Measurements from ENCODE around the gene NFIB. TPM values are rescaled to one million over a fixed set of nuclear protein-coding genes. Genes with fewer than 3 reads are reported as not detected.

The NFIB gene
- total and polyA plus RNA-seq, 10 of the 15 experiments (the other 5 are each of a cell fraction or from before 2014, with no cell fraction given): under 0.01 to 0.19 (median 0.05) TPM; not detected in 3

DNA sequence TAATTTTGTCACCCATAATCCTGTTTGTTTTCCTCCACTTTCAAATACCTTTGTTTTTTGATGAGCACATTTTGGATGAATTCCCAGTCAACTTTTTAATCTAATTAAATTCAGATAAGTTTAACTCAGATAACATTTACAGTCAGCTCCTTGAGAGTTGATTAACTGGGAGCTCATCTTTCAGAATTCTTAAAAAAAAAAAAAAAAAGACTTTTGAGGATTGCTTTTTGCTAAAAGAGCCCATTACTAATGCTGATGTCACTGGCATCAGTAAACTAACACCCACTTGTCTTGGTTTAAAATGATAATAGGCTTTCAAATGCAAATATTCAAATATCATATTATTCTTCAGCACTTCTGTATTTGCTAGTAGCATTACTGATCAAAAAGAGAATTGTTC is 47.1 kb upstream of the NFIB start:
- no TSS peak for BruUV-seq (replicated peaks)
- no peak for FAIRE-seq
- CTCF ChIA-PET: interaction anchor here (1.0 kb wide), 1 partner anchor 14 kb away, joined by 3 read pairs; no protein-coding TSS in a partner anchor

More for the DNA sequence above, 47.1 kb upstream of the NFIB start:
- Histone ChIP-seq H3K4me2 (ENCODE audit: control insufficient read depth, insufficient read depth) (no peak overlapping the region), H3K9ac (ENCODE audit: control insufficient read depth, insufficient read depth, low read length) (no peak overlapping the region), H3K4me3 (no peak overlapping the region), H3K4me1 (ENCODE audit: control insufficient read depth, insufficient read depth, low read length) (no peaks in the 10 kb centered on the region), H3K27me3 (replicated peaks in 1 of 2; ENCODE audit: control insufficient read depth in 2 of 2, insufficient read depth in 2 of 2, low read length in 1 of 2) (no peaks in the 10 kb centered on the region), H3K27ac (ENCODE audit: control insufficient read depth, insufficient read depth) (no peak overlapping the region), H2AFZ (ENCODE audit: control insufficient read depth, low read depth, low read length) (no peak overlapping the region), H3K79me2 (ENCODE audit: control insufficient read depth, insufficient read depth, low read length) (no peaks in the 10 kb centered on the region), H3K36me3 (ENCODE audit: control insufficient read depth in 2 of 2, insufficient read depth in 2 of 2, low read length in 1 of 2) (no peaks in the 10 kb centered on the region), H3K9me3 (replicated peaks; ENCODE audit: control insufficient read depth, insufficient read depth, low read length) (no peaks in the 10 kb centered on the region), H4K20me1 (ENCODE audit: control insufficient read depth, insufficient read depth) (no peaks in the 10 kb centered on the region)
- SMC1A ChIA-PET (ENCODE audit: uncharacterized antibody, unreplicated experiment): interaction anchor here (0.7 to 1.1 kb wide), 3 partner anchors 8 to 189 kb away, joined by 3 to 5 read pairs (median 3); no protein-coding TSS in a partner anchor
- in situ Hi-C loops (cut with MboI): no loop called here
- intact Hi-C loops (cut with micrococcal nuclease; ENCODE audit: unreplicated experiment): no loop called here
- DNase-seq (ENCODE audit: low read depth, low spot score) (no peak), ATAC-seq (no peak)
- RAD21 ChIA-PET (ENCODE audit: unreplicated experiment): interaction anchor here (0.9 kb wide), 1 partner anchor 409 kb away, joined by 3 read pairs; no protein-coding TSS in a partner anchor
- TF ChIP-seq, protein P1, sequence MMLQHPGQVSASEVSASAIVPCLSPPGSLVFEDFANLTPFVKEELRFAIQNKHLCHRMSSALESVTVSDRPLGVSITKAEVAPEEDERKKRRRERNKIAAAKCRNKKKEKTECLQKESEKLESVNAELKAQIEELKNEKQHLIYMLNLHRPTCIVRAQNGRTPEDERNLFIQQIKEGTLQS (IDR thresholded peaks at IDR 0.05; ENCODE audit: borderline replicate concordance, extremely low read depth, low read depth, low read length): no peak
- no peak for TF ChIP-seq PBX3 (IDR thresholded peaks at IDR 0.05; ENCODE audit: insufficient replicate concordance, low read depth, low read length)
- TF ChIP-seq, protein P2, sequence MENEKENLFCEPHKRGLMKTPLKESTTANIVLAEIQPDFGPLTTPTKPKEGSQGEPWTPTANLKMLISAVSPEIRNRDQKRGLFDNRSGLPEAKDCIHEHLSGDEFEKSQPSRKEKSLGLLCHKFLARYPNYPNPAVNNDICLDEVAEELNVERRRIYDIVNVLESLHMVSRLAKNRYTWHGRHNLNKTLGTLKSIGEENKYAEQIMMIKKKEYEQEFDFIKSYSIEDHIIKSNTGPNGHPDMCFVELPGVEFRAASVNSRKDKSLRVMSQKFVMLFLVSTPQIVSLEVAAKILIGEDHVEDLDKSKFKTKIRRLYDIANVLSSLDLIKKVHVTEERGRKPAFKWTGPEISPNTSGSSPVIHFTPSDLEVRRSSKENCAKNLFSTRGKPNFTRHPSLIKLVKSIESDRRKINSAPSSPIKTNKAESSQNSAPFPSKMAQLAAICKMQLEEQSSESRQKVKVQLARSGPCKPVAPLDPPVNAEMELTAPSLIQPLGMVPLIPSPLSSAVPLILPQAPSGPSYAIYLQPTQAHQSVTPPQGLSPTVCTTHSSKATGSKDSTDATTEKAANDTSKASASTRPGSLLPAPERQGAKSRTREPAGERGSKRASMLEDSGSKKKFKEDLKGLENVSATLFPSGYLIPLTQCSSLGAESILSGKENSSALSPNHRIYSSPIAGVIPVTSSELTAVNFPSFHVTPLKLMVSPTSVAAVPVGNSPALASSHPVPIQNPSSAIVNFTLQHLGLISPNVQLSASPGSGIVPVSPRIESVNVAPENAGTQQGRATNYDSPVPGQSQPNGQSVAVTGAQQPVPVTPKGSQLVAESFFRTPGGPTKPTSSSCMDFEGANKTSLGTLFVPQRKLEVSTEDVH (IDR thresholded peaks at IDR 0.05; ENCODE audit: low read depth, partially characterized antibody): no peak
- TF ChIP-seq POLR2A (IDR thresholded peaks at IDR 0.05; ENCODE audit: low read depth, low read length): no peak
- no peak for TF ChIP-seq ESRRA (IDR thresholded peaks at IDR 0.05; ENCODE audit: low read length)
- TF ChIP-seq SKIL (IDR thresholded peaks at IDR 0.05; ENCODE audit: low read depth, poor library complexity, severe bottlenecking): no peak
- TF ChIP-seq, protein P3, sequence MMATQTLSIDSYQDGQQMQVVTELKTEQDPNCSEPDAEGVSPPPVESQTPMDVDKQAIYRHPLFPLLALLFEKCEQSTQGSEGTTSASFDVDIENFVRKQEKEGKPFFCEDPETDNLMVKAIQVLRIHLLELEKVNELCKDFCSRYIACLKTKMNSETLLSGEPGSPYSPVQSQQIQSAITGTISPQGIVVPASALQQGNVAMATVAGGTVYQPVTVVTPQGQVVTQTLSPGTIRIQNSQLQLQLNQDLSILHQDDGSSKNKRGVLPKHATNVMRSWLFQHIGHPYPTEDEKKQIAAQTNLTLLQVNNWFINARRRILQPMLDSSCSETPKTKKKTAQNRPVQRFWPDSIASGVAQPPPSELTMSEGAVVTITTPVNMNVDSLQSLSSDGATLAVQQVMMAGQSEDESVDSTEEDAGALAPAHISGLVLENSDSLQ (IDR thresholded peaks at IDR 0.05): no peak
- no peak for TF ChIP-seq SREBF2 (IDR thresholded peaks at IDR 0.05; ENCODE audit: low read length)
- POLR2A ChIA-PET: no interaction called here

Data from GM12878 (cell line).